Lower leg skin (tissue), 4 donors: Measurements from ENCODE around the gene NDUFAF2. TPM values are rescaled to one million over a fixed set of nuclear protein-coding genes. Genes with fewer than 3 reads are reported as not detected.

Source experiments
- DNase-seq, 2 donors: peaks; one replicate each; pipeline ENCODE4 v3.0.0-alpha.2; 2019; ENCODE audit warnings: low spot score in 2 of 2
- H3K4me3 ChIP-seq: fragments of 200-600 bp; sonication (generic); 2 replicates; pipeline ENCODE4 v1.5.1; 2017; ENCODE audit warnings: mild to moderate bottlenecking, low read depth; ENCODE audit not compliant: poor library complexity, severe bottlenecking
- CTCF ChIP-seq, 3 donors: fragments of 450-650 bp; IDR thresholded peaks; one replicate each; pipeline ENCODE4 v1.5.1; 2016; ENCODE audit warnings: antibody characterized with exemption in 3 of 3, mild to moderate bottlenecking in 3 of 3, moderate library complexity in 2 of 3
- POLR2A ChIP-seq, 2 donors: fragments of 450-650 bp; IDR thresholded peaks; one replicate each; pipeline ENCODE4 v1.6.1; 2016 to 2017; ENCODE audit warnings: antibody characterized with exemption in 2 of 2, mild to moderate bottlenecking in 1 of 2, moderate library complexity in 1 of 2
- WGBS, 2 donors: methylation state at CpG; one replicate each; pipeline ENCODE4 v1.1.5; 2018; 5-methylcytosine and 5-hydroxymethylcytosine counted together
- intact Hi-C: fragments of 100-400 bp; cut with DNase I; formaldehyde crosslinking; loops from one replicate; pipeline ENCODE4 v1.15.0; 2023; ENCODE audit warnings: low total_unique reads
- total RNA-seq, 4 donors: library from RNA; depleted of rRNA; stranded (reverse); fragments of >200 nt; gene quantifications; one replicate each; pipeline ENCODE4 v1.1.0, GENCODE V29; 2016

The NDUFAF2 gene
- 10 to 100 TPM; 13.3 to 22.7 (median 16.0) TPM for total RNA-seq

GRCh38 chr5:60944904-60945812 lies at the start of gene NDUFAF2, which contains the start of gene ERCC8:
NDUFAF2 (plus strand) TSS chr5:60945205; CDS start chr5:60945256, 51 bp downstream.
ERCC8 (minus strand) TSS chr5:60945070; CDS start chr5:60945008, 62 bp downstream.
- peak within 1 kb of the TSS; percentile 49 for H3K4me3 ChIP-seq
- DNase-seq = peak; percentile 92 to 98
- TF ChIP-seq CTCF (IDR thresholded peaks at IDR 0.05) (no peak), POLR2A (IDR thresholded peaks at IDR 0.05) (no peak)
- 0% methylated on average over 53 to 63 of the region's 64 CpGs for WGBS, 2 donors
- intact Hi-C loops = no loop called here

- no peak for DNase-seq
- intact Hi-C loops = no loop called here
- no peak overlapping the region for H3K4me3 ChIP-seq
- 86 to 92% methylated on average over 4 of the region's 4 CpGs for WGBS, 2 donors
- TF ChIP-seq POLR2A (IDR thresholded peaks at IDR 0.05) (no peak), CTCF (IDR thresholded peaks at IDR 0.05) (no peak)
Observed at GRCh38 chr5:60896991-60897390, 48.0 kb upstream of the NDUFAF2 start.

GRCh38 chr5:60903356-60903755 lies 41.6 kb upstream of the NDUFAF2 start:
- H3K4me3 ChIP-seq = no peak overlapping the region
- 76 to 81% methylated on average over 4 of the region's 4 CpGs for WGBS, 2 donors
- intact Hi-C loops = no loop called here

GRCh38 chr5:60916646-60917045 lies 28.4 kb upstream of the NDUFAF2 start:
- no peak for DNase-seq
- intact Hi-C loops = no loop called here
- no peak overlapping the region for H3K4me3 ChIP-seq
- TF ChIP-seq CTCF (IDR thresholded peaks at IDR 0.05) (no peak), POLR2A (IDR thresholded peaks at IDR 0.05) (no peak)

More at GRCh38 chr5:60903356-60903755, 41.6 kb upstream of the NDUFAF2 start:
- DNase-seq = no peak
- TF ChIP-seq CTCF (IDR thresholded peaks at IDR 0.05) (no peak), POLR2A (IDR thresholded peaks at IDR 0.05) (no peak)

- no peak for DNase-seq
- H3K4me3 ChIP-seq = no peak overlapping the region
- WGBS, 2 donors = 98 to 100% methylated on average over 2 of the region's 2 CpGs
- no peak for TF ChIP-seq POLR2A (IDR thresholded peaks at IDR 0.05)
- no peak for TF ChIP-seq CTCF (IDR thresholded peaks at IDR 0.05)
- intact Hi-C loops = no loop called here
Observed at GRCh38 chr5:60918466-60918865, 26.5 kb upstream of the NDUFAF2 start.
